GM10266 (cell line): ENCODE results near the gene RPH3AL.
"Not testable (repeated sequence)": the region's sequence is repeated elsewhere in the genome, so short reads cannot be mapped to it uniquely, and the experiment has no call there.

ENCODE experiments used
- DNase-seq: peaks from one replicate; pipeline ENCODE4 v3.0.0; 2012; ENCODE audit errors: extremely low spot score
- CTCF ChIP-seq: IDR thresholded peaks from 2 replicates; pipeline ENCODE4 v1.5.1; 2012; ENCODE audit warnings: mild to moderate bottlenecking, low read depth; ENCODE audit not compliant: control insufficient read depth, insufficient read depth; ENCODE audit errors: missing control alignments

RPH3AL gene

GRCh38 chr17:200586-200985 lies 152.0 kb downstream of the RPH3AL start:
- no peak for TF ChIP-seq CTCF
- no peak for DNase-seq

- no peak for DNase-seq
- TF ChIP-seq CTCF, result no peak
These were observed 152.6 kb downstream of the RPH3AL start for GRCh38 chr17:199806-200545.

GRCh38 chr17:199191-199604 lies 153.4 kb downstream of the RPH3AL start:
- DNase-seq, result no peak
- no peak for TF ChIP-seq CTCF

- not testable (repeated sequence) for DNase-seq
These were observed 154.4 kb downstream of the RPH3AL start for GRCh38 chr17:198225-198624.

- TF ChIP-seq CTCF, result no peak
- no peak for DNase-seq
These were observed 155.3 kb downstream of the RPH3AL start for GRCh38 chr17:197352-197751.

- no peak for TF ChIP-seq CTCF
- no peak for DNase-seq
These were observed 157.6 kb downstream of the RPH3AL start for GRCh38 chr17:194828-195602.

GRCh38 chr17:193841-194806 lies 158.5 kb downstream of the RPH3AL start:
- no peak for DNase-seq
- no peak for TF ChIP-seq CTCF
